Endothelial cell of umbilical vein (primary cell): ENCODE data around the gene ACAA1. TPM values are rescaled to one million over a fixed set of nuclear protein-coding genes. Genes with fewer than 3 reads are reported as not detected.

ENCODE experiments used
- BruUV-seq: library from RNA; stranded (reverse); fragments of 400-500 nt; replicated peaks from 2 replicates; lab custom pipeline; 2021; lab: Mats Ljungman, UMichigan
- CTCF ChIA-PET: fragments of 300-600, 350-600 bp; sonication (Branson Sonifier 250); formaldehyde crosslinking; loops from one replicate; lab custom pipeline; 2021; ENCODE audit warnings: antibody characterized with exemption, inconsistent platforms; lab: Charles Lee
- POLR2A ChIA-PET: fragments of 300-600, 350-600 bp; sonication (Branson Sonifier 250); formaldehyde crosslinking; loops from one replicate; lab custom pipeline; 2021; ENCODE audit warnings: antibody characterized with exemption, inconsistent platforms; lab: Charles Lee
- DNase-seq: peaks from one replicate; pipeline ENCODE4 v3.0.0-alpha.2; 2011; ENCODE audit warnings: low read depth, low spot score
- FAIRE-seq: peaks from 2 replicates; lab custom pipeline; 2011; peaks lifted over from hg19 to GRCh38; lab: Jason Lieb, UNC
- H2AFZ ChIP-seq: 2 replicates; pipeline ENCODE4 v1.6.0; 2012; ENCODE audit warnings: low read depth, low read length, control low read depth, inconsistent platforms
- H3K27ac ChIP-seq: 2 replicates; pipeline ENCODE4 v1.5.1; 2011; ENCODE audit warnings: low read depth, mild to moderate bottlenecking, control low read depth, low read length, moderate library complexity; ENCODE audit not compliant: insufficient read depth
- H3K27me3 ChIP-seq, 2 experiments: 2 replicates each; pipeline versions ENCODE4 v1.6.0 to v1.6.1; 2011; ENCODE audit warnings: low read length in 2 of 2, mixed read lengths in 1 of 2; ENCODE audit not compliant: control insufficient read depth in 2 of 2, insufficient read depth in 2 of 2
- H3K36me3 ChIP-seq, 2 experiments: 2 replicates in 1 of 2; 3 replicates in 1 of 2; pipeline ENCODE4 v1.5.1; 2011; ENCODE audit warnings: low read length in 2 of 2, mild to moderate bottlenecking in 1 of 2, moderate library complexity in 1 of 2; ENCODE audit not compliant: control insufficient read depth in 2 of 2, insufficient read depth in 2 of 2; ENCODE audit errors: extremely low read depth in 1 of 2
- H3K4me1 ChIP-seq: 3 replicates; pipeline ENCODE4 v1.5.1; 2011; ENCODE audit warnings: mild to moderate bottlenecking, low read length; ENCODE audit not compliant: control insufficient read depth, insufficient read depth; ENCODE audit errors: extremely low read depth
- H3K4me2 ChIP-seq: 2 replicates; pipeline ENCODE4 v1.6.1; 2011; ENCODE audit warnings: low read length, control low read depth, mixed read lengths; ENCODE audit not compliant: insufficient read depth
- H3K4me3 ChIP-seq, 3 experiments: fragments of 200-600 bp in 1 of 3; sonication (generic), shearing (Covaris generic) in 1 of 3; replicated peaks in 1 of 3; 2 replicates each; pipeline ENCODE4 v1.5.1; 2011 to 2016; ENCODE audit warnings: control low read depth in 3 of 3, low read length in 3 of 3, mild to moderate bottlenecking in 2 of 3, inconsistent platforms in 1 of 3, low read depth in 1 of 3, moderate library complexity in 1 of 3; ENCODE audit not compliant: insufficient read depth in 1 of 3
- H3K79me2 ChIP-seq: 2 replicates; pipeline ENCODE4 v1.6.0; 2012; ENCODE audit warnings: low read length, inconsistent platforms; ENCODE audit not compliant: control insufficient read depth, insufficient read depth
- H3K9ac ChIP-seq: replicated peaks from 2 replicates; pipeline ENCODE3; 2011; ENCODE audit warnings: low read length, control low read depth; ENCODE audit not compliant: insufficient read depth; ENCODE audit errors: extremely low read depth
- H3K9me1 ChIP-seq: replicated peaks from 3 replicates; pipeline ENCODE4 v1.6.0; 2011; ENCODE audit warnings: mild to moderate bottlenecking, low read length; ENCODE audit not compliant: control insufficient read depth, insufficient read depth; ENCODE audit errors: extremely low read depth
- H3K9me3 ChIP-seq: replicated peaks from 2 replicates; pipeline ENCODE4 v1.5.1; 2012; ENCODE audit warnings: low read length, inconsistent platforms; ENCODE audit not compliant: control insufficient read depth, insufficient read depth
- H4K20me1 ChIP-seq: replicated peaks from 2 replicates; pipeline ENCODE3; 2011; ENCODE audit warnings: mild to moderate bottlenecking, low read length; ENCODE audit not compliant: control insufficient read depth, insufficient read depth; ENCODE audit errors: extremely low read depth
- CTCF ChIP-seq, 2 donors: IDR thresholded peaks; 1 replicate in 1 of 2; 2 replicates in 1 of 2; pipeline ENCODE4 v1.5.1; 2011; ENCODE audit warnings: low read length in 2 of 2, mild to moderate bottlenecking in 2 of 2, moderate library complexity in 2 of 2, control low read depth in 1 of 2, inconsistent platforms in 1 of 2, low read depth in 1 of 2; ENCODE audit not compliant: insufficient read depth in 1 of 2; ENCODE audit errors: extremely low read depth in 1 of 2
- EZH2 ChIP-seq: IDR thresholded peaks from 2 replicates; pipeline ENCODE4 v1.6.1; 2012; ENCODE audit warnings: borderline replicate concordance, low read depth, mild to moderate bottlenecking, moderate library complexity, low read length, inconsistent platforms; ENCODE audit not compliant: severe bottlenecking
- FOS ChIP-seq: IDR thresholded peaks from 2 replicates; pipeline ENCODE4 v1.6.1; 2011; ENCODE audit warnings: mild to moderate bottlenecking, low read length, moderate library complexity, borderline replicate concordance; ENCODE audit not compliant: insufficient read depth
- GATA2 ChIP-seq: IDR thresholded peaks from 2 replicates; pipeline ENCODE4 v1.7.0; 2011; ENCODE audit warnings: low read depth, mild to moderate bottlenecking, moderate library complexity, mixed read lengths, low read length; ENCODE audit not compliant: insufficient read length, insufficient read depth
- JUN ChIP-seq: IDR thresholded peaks from 2 replicates; pipeline ENCODE4 v1.6.1; 2011; ENCODE audit warnings: borderline replicate concordance, low read depth; ENCODE audit not compliant: insufficient read length, insufficient read depth
- MAX ChIP-seq: IDR thresholded peaks from 2 replicates; pipeline ENCODE4 v1.6.1; 2011; ENCODE audit not compliant: insufficient read depth, insufficient read length
- MYC ChIP-seq: IDR thresholded peaks from one replicate; pipeline ENCODE4 v1.6.1; 2011; ENCODE audit warnings: mild to moderate bottlenecking, low read depth, low read length
- POLR2A ChIP-seq: IDR thresholded peaks from 2 replicates; pipeline ENCODE4 v1.6.1; 2012; ENCODE audit warnings: low read depth, mild to moderate bottlenecking, control low read depth, low read length
- POLR2AphosphoS5 ChIP-seq: IDR thresholded peaks from 2 replicates; pipeline ENCODE4 v1.6.1; 2012; ENCODE audit warnings: low read depth, mild to moderate bottlenecking, control low read depth, low read length, moderate library complexity; ENCODE audit not compliant: insufficient read depth
- dilution Hi-C: fragments of 300-500 bp; cut with MboI; formaldehyde crosslinking; loops from one replicate; pipeline ENCODE4 v1.15.0; 2019; ENCODE audit warnings: low sequenced_read_pairs; ENCODE audit not compliant: extremely low pct_ligation_motif_present
- intact Hi-C: fragments of 100-400 bp; cut with micrococcal nuclease; formaldehyde crosslinking; loops from one replicate; pipeline ENCODE4 v1.10.0; 2022
- polyA plus RNA-seq, 4 experiments: library from polyadenylated mRNA; depleted of rRNA in 3 of 4; stranded (reverse) in 3 of 4; unstranded in 1 of 4; fragments of >200 nt; gene quantifications; 2 replicates each; pipeline versions ENCODE4 v1.2.1 to v1.2.3, GENCODE V29; 2011 to 2012; ENCODE audit warnings: missing spikeins in 1 of 4
- total RNA-seq: library from RNA; stranded (reverse); gene quantifications from 2 replicates; pipeline ENCODE4 v1.2.3, GENCODE V29; 2021

ACAA1 gene
- total and polyA plus RNA-seq, 2 donors (not counting 3 experiments of a cell fraction or from before 2014, with no cell fraction given) = 52.1 to 53.8 TPM

- no peak overlapping the region for H3K4me2 ChIP-seq
- intact Hi-C loops = no loop called here
- peaks cover 2 to 4% of the 10 kb centered on the region in 2 experiments for H3K27me3 ChIP-seq
- ChIA-PET POLR2A (no interaction called here), CTCF (interaction anchor here (1.1 kb wide), 1 partner anchor 14 kb away, joined by 4 read pairs; the partner anchor contains the start of gene ACAA1)
- TF ChIP-seq GATA2 = no peak
- no peak for TF ChIP-seq JUN
- TF ChIP-seq EZH2 = no peak
- TF ChIP-seq MAX = no peak
- TF ChIP-seq POLR2AphosphoS5 = no peak
- no peak for TF ChIP-seq POLR2A
- TF ChIP-seq CTCF (IDR thresholded peaks at IDR 0.05; ENCODE audit: extremely low read depth in 1 of 2, insufficient read depth in 1 of 2, low read depth in 1 of 2, low read length in 2 of 2) = no peak
- no peak for TF ChIP-seq MYC
- TF ChIP-seq FOS = no peak
- no peak overlapping the region for H2AFZ ChIP-seq
- no peaks in the 10 kb centered on the region for H3K4me1 ChIP-seq
- H3K9me3 ChIP-seq = no peaks in the 10 kb centered on the region
- H4K20me1 ChIP-seq = no peaks in the 10 kb centered on the region
- H3K4me3 ChIP-seq = no peak overlapping the region
- H3K9ac ChIP-seq = no peak overlapping the region
- no TSS peak for BruUV-seq
- no peak for DNase-seq
- dilution Hi-C loops = no loop called here
- no peaks in the 10 kb centered on the region for H3K9me1 ChIP-seq
- FAIRE-seq = no peak
- no peaks in the 10 kb centered on the region for H3K36me3 ChIP-seq
- no peak overlapping the region for H3K27ac ChIP-seq
- H3K79me2 ChIP-seq = no peaks in the 10 kb centered on the region
These were observed 14.0 kb upstream of the ACAA1 start for GRCh38 chr3:38150780-38151528.
